ENCODE measurements around the gene TUBB2A.

Gene TUBB2A

DNA sequence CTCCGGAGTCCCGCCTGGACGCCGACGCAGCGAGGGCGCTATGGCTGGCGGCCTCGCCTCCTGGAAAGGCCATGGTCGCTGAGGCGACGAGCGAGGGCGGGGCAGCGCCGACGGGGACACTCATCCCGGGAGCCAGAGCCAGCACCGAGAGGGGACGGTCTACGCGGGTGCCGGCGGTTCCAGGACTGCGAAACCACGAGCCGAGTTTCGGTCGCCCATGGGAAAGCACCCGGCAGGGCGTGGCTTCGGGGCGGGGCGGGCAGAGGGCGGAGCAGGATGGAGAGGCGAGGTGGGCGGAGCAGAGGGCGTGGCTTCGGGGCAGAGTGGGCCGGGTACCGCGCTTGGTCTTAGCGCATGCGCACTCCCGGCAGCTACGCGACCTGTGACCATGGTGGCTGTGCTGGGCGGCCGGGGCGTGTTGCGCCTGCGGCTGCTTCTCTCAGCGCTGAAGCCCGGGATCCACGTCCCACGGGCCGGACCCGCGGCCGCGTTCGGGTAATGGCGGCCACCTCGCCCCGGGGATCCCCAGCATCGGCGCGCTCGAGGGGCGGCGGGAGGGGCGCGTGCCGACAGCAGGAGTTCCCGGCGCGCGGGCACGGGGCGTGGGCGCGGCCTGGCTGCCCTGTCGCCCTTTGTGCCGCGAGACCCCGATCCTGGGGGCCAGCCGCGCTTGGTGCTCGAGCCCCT, 38.8 kb downstream of the TUBB2A start, which contains the start of gene BPHL:
TSS of gene BPHL (plus strand) at position 359 of the 687 bp plus-strand sequence. CDS start at position 389, 30 bp downstream.
- DNase-seq, result peak; percentile 77

DNA sequence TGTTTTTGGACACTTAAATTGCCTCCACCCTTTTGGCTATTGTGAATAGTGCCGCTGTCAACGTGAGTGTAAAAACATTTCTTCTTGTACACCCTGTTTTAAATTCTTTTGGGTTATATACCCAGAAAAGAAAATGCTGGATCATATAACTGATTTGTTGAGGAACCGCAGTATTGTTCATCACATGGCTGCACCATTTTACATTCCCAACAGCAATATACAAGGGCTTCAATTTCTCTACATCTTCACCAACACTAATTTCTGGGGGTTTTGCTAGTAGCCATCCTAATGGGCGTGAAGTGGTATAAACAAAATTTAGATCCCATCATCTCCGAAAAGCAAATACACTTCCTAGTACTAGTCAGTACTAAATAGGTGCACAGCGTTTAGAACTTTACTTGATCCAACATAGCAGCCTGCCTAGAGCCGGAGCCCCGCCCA, 39.4 kb downstream of the TUBB2A start:
- DNase-seq, result no peak

DNA sequence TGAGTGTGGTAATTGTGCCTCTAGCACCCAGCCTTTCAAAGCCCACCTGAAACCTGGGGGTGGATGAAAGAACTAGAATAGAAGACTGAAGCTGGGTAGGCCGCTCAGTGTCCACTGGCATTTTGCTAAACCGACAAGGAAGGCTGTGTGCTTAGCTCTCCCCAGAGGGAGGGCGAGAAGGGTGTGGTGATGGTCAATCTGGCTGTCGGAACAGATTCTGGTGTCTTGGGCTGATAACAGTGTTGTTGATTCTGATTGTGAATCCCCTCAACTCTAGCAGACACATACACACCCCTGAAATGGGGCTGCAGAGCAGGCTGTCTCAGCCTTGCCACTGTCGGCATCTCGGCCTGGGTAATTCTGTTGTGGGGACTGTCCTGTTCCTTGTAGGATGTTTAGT, 43.0 kb downstream of the TUBB2A start:
- DNase-seq, result no peak

DNA sequence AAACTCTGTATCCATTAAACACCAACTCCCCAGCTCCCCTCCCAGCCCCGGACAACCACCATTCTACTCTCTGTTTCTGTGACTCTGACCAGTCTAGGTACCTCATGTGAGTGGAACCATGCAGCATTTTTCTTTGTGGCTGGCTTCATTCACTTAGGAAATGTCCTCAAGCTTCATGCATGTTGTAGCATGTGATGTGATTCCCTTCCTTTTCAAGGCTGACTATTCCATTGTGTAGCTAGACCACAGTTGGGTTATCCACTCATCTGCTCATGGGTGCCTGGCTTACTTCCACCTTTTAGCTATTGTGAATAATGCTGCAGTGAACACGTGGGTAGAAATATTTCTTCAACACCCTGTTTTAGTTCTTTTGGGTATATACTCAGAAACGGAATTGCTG, 47.6 kb downstream of the TUBB2A start:
- DNase-seq, result no peak

DNA sequence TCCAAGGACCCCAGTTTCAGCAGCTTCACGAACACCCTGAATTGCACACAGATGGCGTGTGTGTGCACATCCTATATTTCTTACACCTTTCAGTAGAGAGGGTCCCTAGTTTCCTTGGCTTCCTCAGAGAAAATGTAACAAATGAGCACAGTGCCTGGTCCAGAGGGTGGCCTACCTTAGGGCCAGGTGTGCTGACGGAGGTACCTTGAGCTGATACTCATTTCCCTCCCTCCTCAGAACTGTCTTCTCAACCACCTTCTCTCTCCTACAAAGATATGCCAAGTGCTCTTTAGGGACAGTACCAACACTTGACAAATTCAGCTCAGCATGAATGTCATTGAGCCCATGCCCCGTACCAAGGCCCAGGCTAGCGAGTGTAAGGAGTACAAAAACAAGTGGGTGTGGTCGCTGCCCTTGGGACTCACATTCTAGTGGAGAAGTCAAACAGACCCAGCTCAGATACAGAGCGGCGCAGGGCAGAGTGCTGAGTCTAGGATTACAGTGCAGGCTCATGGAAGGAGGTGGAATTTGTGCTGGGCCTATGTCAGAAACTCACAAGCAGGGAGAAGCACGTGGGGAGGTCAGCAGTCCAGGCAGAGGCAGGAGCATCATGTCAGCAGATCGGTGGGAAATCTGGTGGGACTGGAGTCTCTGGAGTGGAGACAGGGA, 48.5 kb downstream of the TUBB2A start:
- no peak for DNase-seq
